GM12891 (cell line): ENCODE data around the gene NUDT8.

Experiments used
- POLR2A ChIP-seq: IDR thresholded peaks from 2 replicates; pipeline ENCODE4 v1.6.1; 2011; ENCODE audit warnings: low read depth, low read length, control low read depth
- POU2F2 ChIP-seq: IDR thresholded peaks from 2 replicates; pipeline ENCODE4 v1.6.1; 2011; ENCODE audit warnings: low read depth, mild to moderate bottlenecking, control low read depth, low read length, moderate library complexity

- no peak for TF ChIP-seq POU2F2
- no peak for TF ChIP-seq POLR2A
Observed at GRCh38 chr11:67674442-67674871, 44.7 kb upstream of the NUDT8 start, which contains the start of gene ALDH3B2.
